Activated effector memory CD4-positive, alpha-beta T cell treated with anti-CD3 and anti-CD28 coated beads, Interleukin-2, amount 50 U/mL, for 16 hours (primary cell): ENCODE measurements around the gene MYO7B.
A peak's percentile ranks its signal among the peaks of the same experiment; 100 is the strongest.

Source experiments
- DNase-seq: peaks from one replicate; pipeline ENCODE4 v3.0.0-alpha.2; 2020

Gene MYO7B

GRCh38 chr2:127669056-127669455, 133.6 kb downstream of the MYO7B start:
- no peak for DNase-seq

GRCh38 chr2:127670055-127670956, 134.8 kb downstream of the MYO7B start:
- DNase-seq, result peak; percentile 28

GRCh38 chr2:127670957-127671290, 135.4 kb downstream of the MYO7B start:
- DNase-seq, result peak; percentile 25

GRCh38 chr2:127671557-127672302, 136.2 kb downstream of the MYO7B start:
- peak; percentile 58 for DNase-seq

GRCh38 chr2:127672341-127673224, 137.1 kb downstream of the MYO7B start:
- peak; percentile 58 for DNase-seq

- peak; percentile 54 for DNase-seq
Observed at GRCh38 chr2:127673291-127674069, 138.0 kb downstream of the MYO7B start.

GRCh38 chr2:127674241-127675209, 139.0 kb downstream of the MYO7B start:
- DNase-seq, result peak; percentile 69

- peak; percentile 52 for DNase-seq
Observed at GRCh38 chr2:127675331-127676261, 140.1 kb downstream of the MYO7B start, which contains the start of gene LIMS2. Gene LIMS2, minus strand, starts transcription at chr2:127675530. Its CDS starts 506 bp downstream, at chr2:127675024.

- DNase-seq, result peak; percentile 17
Observed at GRCh38 chr2:127676906-127677305, 141.4 kb downstream of the MYO7B start.

- DNase-seq, result peak; percentile 39
Observed at GRCh38 chr2:127678531-127678930, 143.0 kb downstream of the MYO7B start.

- DNase-seq, result no peak
Observed at GRCh38 chr2:127678991-127679390, 143.5 kb downstream of the MYO7B start.

- no peak for DNase-seq
Observed at GRCh38 chr2:127679680-127680361, 144.3 kb downstream of the MYO7B start.

GRCh38 chr2:127680706-127681287, 145.3 kb downstream of the MYO7B start:
- no peak for DNase-seq

GRCh38 chr2:127681288-127681804, 145.9 kb downstream of the MYO7B start:
- no peak for DNase-seq

- DNase-seq, result no peak
Observed at GRCh38 chr2:127681976-127682857, 146.7 kb downstream of the MYO7B start.

GRCh38 chr2:127683056-127683455, 147.6 kb downstream of the MYO7B start:
- no peak for DNase-seq

- DNase-seq, result no peak
Observed at GRCh38 chr2:127683757-127684156, 148.3 kb downstream of the MYO7B start.
